HEK293 (cell line): ENCODE data around the gene SCN11A.

Experiments used
- ATF2 ChIP-seq: fragments of 450-650 bp; formaldehyde crosslinking; IDR thresholded peaks from 2 replicates; pipeline ENCODE4 v1.5.1; 2016; ENCODE audit warnings: missing biosample characterization, missing genetic modification characterization, low read depth
- BCL11A ChIP-seq: fragments of 450-650 bp; formaldehyde crosslinking; IDR thresholded peaks from 2 replicates; pipeline ENCODE4 v1.5.1; 2016; ENCODE audit warnings: low read depth, missing biosample characterization, missing genetic modification characterization
- EGR2 ChIP-seq: fragments of 450-650 bp; formaldehyde crosslinking; IDR thresholded peaks from 2 replicates; pipeline ENCODE4 v1.5.1; 2016; ENCODE audit warnings: low read depth, missing biosample characterization, missing genetic modification characterization
- MYNN ChIP-seq: fragments of 450-650 bp; formaldehyde crosslinking; IDR thresholded peaks from 2 replicates; pipeline ENCODE4 v1.5.1; 2016; ENCODE audit warnings: missing biosample characterization, missing genetic modification characterization, borderline replicate concordance
- PRDM1 ChIP-seq: fragments of 450-650 bp; formaldehyde crosslinking; IDR thresholded peaks from 2 replicates; pipeline ENCODE4; 2016; ENCODE audit warnings: missing biosample characterization, missing genetic modification characterization
- SALL2 ChIP-seq: fragments of 450-650 bp; formaldehyde crosslinking; IDR thresholded peaks from 2 replicates; pipeline ENCODE4 v1.5.0; 2017; ENCODE audit warnings: missing biosample characterization, mild to moderate bottlenecking, missing genetic modification characterization, borderline replicate concordance
- ZBTB44 ChIP-seq: fragments of 450-650 bp; IDR thresholded peaks from 2 replicates; pipeline ENCODE4 v1.5.1; 2018; ENCODE audit warnings: missing biosample characterization, mild to moderate bottlenecking, missing genetic modification characterization
- ZEB2 ChIP-seq: fragments of 450-650 bp; formaldehyde crosslinking; IDR thresholded peaks from 2 replicates; pipeline ENCODE4 v1.5.1; 2016; ENCODE audit warnings: missing biosample characterization, missing genetic modification characterization
- ZFP41 ChIP-seq: fragments of 450-650 bp; formaldehyde crosslinking; IDR thresholded peaks from 2 replicates; pipeline ENCODE4 v1.5.1; 2016; ENCODE audit warnings: missing biosample characterization, missing genetic modification characterization, borderline replicate concordance
- ZNF169 ChIP-seq: fragments of 450-650 bp; formaldehyde crosslinking; IDR thresholded peaks from 2 replicates; pipeline ENCODE4 v1.5.1; 2016; ENCODE audit warnings: missing biosample characterization, missing genetic modification characterization
- ZNF174 ChIP-seq: fragments of 450-650 bp; formaldehyde crosslinking; IDR thresholded peaks from 2 replicates; pipeline ENCODE4 v1.5.0; 2017; ENCODE audit warnings: missing biosample characterization, mild to moderate bottlenecking, missing genetic modification characterization
- ZNF2 ChIP-seq: fragments of 450-650 bp; formaldehyde crosslinking; IDR thresholded peaks from 2 replicates; pipeline ENCODE4 v1.5.1; 2016; ENCODE audit warnings: missing biosample characterization, missing genetic modification characterization
- ZNF280C ChIP-seq: fragments of 450-650 bp; formaldehyde crosslinking; IDR thresholded peaks from 2 replicates; pipeline ENCODE4 v1.5.1; 2016; ENCODE audit warnings: missing biosample characterization, missing genetic modification characterization
- ZNF292 ChIP-seq: fragments of 450-650 bp; formaldehyde crosslinking; IDR thresholded peaks from 2 replicates; pipeline ENCODE4 v1.5.1; 2016; ENCODE audit warnings: low read depth, missing biosample characterization, missing genetic modification characterization, borderline replicate concordance
- ZNF335 ChIP-seq: fragments of 450-650 bp; formaldehyde crosslinking; conservative IDR thresholded peaks from 2 replicates; pipeline ENCODE4 v1.5.1; 2016; ENCODE audit warnings: missing biosample characterization, missing genetic modification characterization
- ZNF362 ChIP-seq: fragments of 450-650 bp; formaldehyde crosslinking; IDR thresholded peaks from 2 replicates; pipeline ENCODE4 v1.5.1; 2016; ENCODE audit warnings: missing biosample characterization, missing genetic modification characterization
- ZNF391 ChIP-seq: fragments of 450-650 bp; formaldehyde crosslinking; IDR thresholded peaks from 2 replicates; pipeline ENCODE4 v1.5.1; 2016; ENCODE audit warnings: low read depth, missing biosample characterization, missing genetic modification characterization, borderline replicate concordance
- ZNF449 ChIP-seq: fragments of 450-650 bp; formaldehyde crosslinking; IDR thresholded peaks from 2 replicates; pipeline ENCODE4 v1.5.1; 2017; ENCODE audit warnings: missing biosample characterization, mild to moderate bottlenecking, missing genetic modification characterization, moderate library complexity
- ZNF501 ChIP-seq: fragments of 450-650 bp; formaldehyde crosslinking; IDR thresholded peaks from 2 replicates; pipeline ENCODE4 v1.5.1; 2016; ENCODE audit warnings: missing biosample characterization, missing genetic modification characterization
- ZNF529 ChIP-seq: fragments of 450-650 bp; formaldehyde crosslinking; IDR thresholded peaks from 2 replicates; pipeline ENCODE4 v1.5.1; 2017; ENCODE audit warnings: missing genetic modification characterization, missing biosample characterization; ENCODE audit not compliant: insufficient replicate concordance
- ZNF530 ChIP-seq: fragments of 450-650 bp; formaldehyde crosslinking; IDR thresholded peaks from 2 replicates; pipeline ENCODE4 v1.5.1; 2016; ENCODE audit warnings: low read depth, missing biosample characterization, missing genetic modification characterization
- ZNF548 ChIP-seq: fragments of 450-650 bp; formaldehyde crosslinking; IDR thresholded peaks from 2 replicates; pipeline ENCODE4 v1.5.1; 2016; ENCODE audit warnings: missing biosample characterization, missing genetic modification characterization
- ZNF549 ChIP-seq: fragments of 450-650 bp; IDR thresholded peaks from 2 replicates; pipeline ENCODE4 v1.5.1; 2018; ENCODE audit warnings: missing biosample characterization, missing genetic modification characterization, mild to moderate bottlenecking, inconsistent platforms, moderate library complexity
- ZNF600 ChIP-seq: fragments of 450-650 bp; formaldehyde crosslinking; IDR thresholded peaks from 2 replicates; pipeline ENCODE4 v1.5.1; 2016; ENCODE audit warnings: missing biosample characterization, missing genetic modification characterization
- ZNF645 ChIP-seq: fragments of 450-650 bp; formaldehyde crosslinking; IDR thresholded peaks from 2 replicates; pipeline ENCODE4; 2016; ENCODE audit warnings: missing biosample characterization, missing genetic modification characterization
- ZNF768 ChIP-seq: fragments of 450-650 bp; formaldehyde crosslinking; IDR thresholded peaks from 2 replicates; pipeline ENCODE4 v1.5.1; 2018; ENCODE audit warnings: missing biosample characterization, mild to moderate bottlenecking, missing genetic modification characterization
- ZNF791 ChIP-seq: fragments of 450-650 bp; formaldehyde crosslinking; IDR thresholded peaks from 2 replicates; pipeline ENCODE4 v1.5.1; 2016; ENCODE audit warnings: missing biosample characterization, missing genetic modification characterization
- ZSCAN16 ChIP-seq: fragments of 450-650 bp; formaldehyde crosslinking; IDR thresholded peaks from 2 replicates; pipeline ENCODE4 v1.5.1; 2016; ENCODE audit warnings: missing biosample characterization, missing genetic modification characterization

Gene SCN11A

GRCh38 chr3:39051649-39052561, at the start of gene SCN11A, which contains the start of gene WDR48 (continued):
- no peak for TF ChIP-seq ZNF449 (tag by site-specific recombination)
- TF ChIP-seq ZNF645 (tag by site-specific recombination) = no peak
- no peak for TF ChIP-seq ZNF529 (tag by site-specific recombination)
- TF ChIP-seq ATF2 (tag by site-specific recombination) = no peak
- TF ChIP-seq MYNN = no peak
- TF ChIP-seq ZFP41 (tag by site-specific recombination) = no peak
- TF ChIP-seq ZNF791 (tag by site-specific recombination) = no peak
- TF ChIP-seq ZNF391 (tag by site-specific recombination) = no peak
- no peak for TF ChIP-seq ZNF768 (tag by site-specific recombination)
- TF ChIP-seq ZNF530 (tag by site-specific recombination) = no peak
- TF ChIP-seq ZSCAN16 (tag by site-specific recombination) = no peak
- TF ChIP-seq BCL11A = no peak
- TF ChIP-seq ZNF280C (tag by site-specific recombination) = no peak
- no peak for TF ChIP-seq PRDM1
- TF ChIP-seq ZNF362 (tag by site-specific recombination) = no peak
- TF ChIP-seq ZNF548 (tag by site-specific recombination) = no peak
- TF ChIP-seq ZNF292 = no peak
- TF ChIP-seq ZNF549 (tag by site-specific recombination) = no peak
- TF ChIP-seq ZBTB44 (tag by site-specific recombination) = no peak
- TF ChIP-seq ZNF501 = peak; percentile 56; the same call in 1 of the 2 replicates
- peak; percentile 87 for TF ChIP-seq ZNF600 (tag by site-specific recombination)
- TF ChIP-seq SALL2 (tag by site-specific recombination) = no peak
- peak; percentile 96 for TF ChIP-seq EGR2 (tag by site-specific recombination)
- TF ChIP-seq ZNF169 = no peak
- no peak for TF ChIP-seq ZEB2 (tag by site-specific recombination)
- TF ChIP-seq ZNF2 = peak; percentile 46; the same call in 1 of the 2 replicates
- peak; percentile 43; the same call in 1 of the 2 replicates for TF ChIP-seq ZNF335 (tag by site-specific recombination)
- TF ChIP-seq ZNF174 (tag by site-specific recombination) = no peak
